GM19395 (cell line): ENCODE results near the gene ARHGAP15.

Experiments used
- ATAC-seq: cut with Tn5 transposase; IDR thresholded peaks from one replicate; pipeline ENCODE4 v1.9.1; 2021; ENCODE audit warnings: mild to moderate bottlenecking, moderate library complexity; ENCODE audit not compliant: unreplicated experiment

The ARHGAP15 gene

DNA sequence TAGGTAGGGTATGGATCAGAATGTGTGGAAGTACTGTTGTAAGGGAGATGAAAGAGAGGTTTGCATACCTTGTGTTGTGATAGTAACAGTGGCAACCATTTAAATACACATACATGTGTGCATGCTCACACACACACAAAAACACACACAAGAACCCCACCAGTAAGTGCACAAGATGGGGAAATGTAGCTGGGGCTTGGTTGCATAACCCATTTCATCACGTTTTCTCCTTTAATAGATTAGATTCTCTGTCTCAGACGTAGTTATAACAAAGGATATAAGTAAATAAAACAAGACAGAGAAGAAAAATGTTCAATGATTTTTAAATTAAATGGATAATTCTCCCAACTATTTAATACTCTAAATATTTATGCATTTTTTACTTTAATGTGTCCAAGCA, 13.4 kb downstream of the ARHGAP15 start:
- ATAC-seq, result no peak

GRCh38 chr2:143144813-143145455, 15.7 kb downstream of the ARHGAP15 start:
- no peak for ATAC-seq

DNA sequence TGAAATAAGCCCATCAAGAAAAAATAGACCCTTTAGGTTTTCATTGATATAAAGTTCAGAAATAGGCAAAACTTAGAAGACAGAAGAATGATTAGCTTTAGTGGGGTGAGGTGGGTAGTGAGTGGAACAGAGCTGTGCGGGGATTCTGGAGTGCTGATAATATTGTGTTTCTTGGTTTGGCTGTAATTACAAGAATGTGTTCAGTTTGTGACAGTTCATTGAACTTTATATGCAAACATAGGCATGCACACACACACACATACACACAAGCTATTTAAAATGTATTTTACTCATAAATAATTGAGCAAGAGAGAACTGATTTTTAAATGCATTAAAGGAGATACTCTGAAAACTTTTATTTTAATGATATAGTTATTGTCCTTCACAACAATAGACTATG, 17.1 kb downstream of the ARHGAP15 start:
- no peak for ATAC-seq

GRCh38 chr2:143146815-143147530, 17.8 kb downstream of the ARHGAP15 start:
- ATAC-seq, result no peak

GRCh38 chr2:143148011-143148410, 18.8 kb downstream of the ARHGAP15 start:
- ATAC-seq, result no peak

- peak; percentile 62 for ATAC-seq
These were observed 19.5 kb downstream of the ARHGAP15 start for GRCh38 chr2:143148757-143149156.

DNA sequence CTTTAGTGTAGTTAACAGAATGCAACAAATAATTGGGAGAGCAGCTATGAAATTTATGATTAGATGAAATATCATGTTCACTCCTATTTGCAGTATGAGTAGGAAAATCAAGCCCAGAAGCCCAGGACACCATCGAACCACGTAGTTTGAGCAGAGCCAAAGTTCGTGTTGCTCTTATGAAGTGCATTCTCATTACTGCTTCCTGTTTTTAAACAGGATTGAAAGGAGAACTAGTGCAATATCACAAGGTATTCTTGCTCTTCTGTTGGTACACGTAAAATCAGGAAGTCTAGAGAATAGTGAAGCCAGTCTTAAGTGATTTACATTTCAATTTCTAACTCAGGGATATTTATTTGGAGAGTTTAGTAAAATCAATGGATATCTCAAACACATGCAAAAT, 21.1 kb downstream of the ARHGAP15 start:
- ATAC-seq, result peak; percentile 65

DNA sequence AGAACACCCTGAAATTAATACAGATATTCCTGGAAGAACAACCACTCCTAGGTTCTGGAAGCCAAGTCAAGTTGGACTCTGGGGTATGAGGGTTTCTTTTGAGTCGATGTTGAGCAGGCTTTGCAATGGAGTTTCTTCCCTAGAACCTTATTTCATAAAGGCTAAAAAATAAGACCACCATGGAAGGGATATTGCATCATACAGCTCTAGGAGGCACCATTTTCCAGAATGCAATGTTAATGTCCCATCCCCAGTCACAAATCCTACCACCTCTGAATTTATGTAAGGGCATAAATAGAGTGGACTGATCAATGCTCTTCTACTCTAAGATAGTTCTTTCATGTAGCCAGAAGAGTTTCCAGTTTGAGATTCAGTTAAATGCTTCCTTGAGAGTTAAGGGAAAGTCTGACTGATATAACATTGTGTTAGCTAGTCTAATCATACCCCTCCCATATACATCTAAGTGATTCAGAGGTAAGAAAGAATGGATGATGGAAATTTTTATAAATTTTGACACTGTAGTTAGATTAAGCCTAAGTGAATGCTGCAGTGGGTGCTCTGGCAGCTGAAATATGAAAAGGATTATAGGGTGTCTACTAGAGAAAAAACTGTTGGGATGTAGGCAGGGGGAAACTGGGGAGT, 22.0 kb downstream of the ARHGAP15 start:
- no peak for ATAC-seq

DNA sequence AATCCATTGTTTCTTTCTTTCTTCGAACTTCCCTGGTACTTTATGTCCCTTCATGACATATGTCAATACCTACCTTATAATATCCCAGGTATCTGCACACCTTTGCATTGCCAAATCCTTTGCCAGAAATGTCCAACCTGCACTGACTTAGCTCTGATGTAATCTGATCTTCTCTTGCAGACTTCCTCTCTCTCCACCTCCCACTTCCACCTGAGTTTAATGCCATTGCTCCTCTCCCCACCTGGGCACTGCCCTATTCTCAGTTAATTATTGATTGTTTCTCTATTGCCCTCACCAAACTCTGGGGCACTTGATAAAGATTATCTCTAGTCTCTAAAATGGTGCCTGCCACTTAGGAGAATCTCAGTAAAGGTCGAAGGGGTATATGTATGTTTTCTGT, 23.0 kb downstream of the ARHGAP15 start:
- no peak for ATAC-seq

DNA sequence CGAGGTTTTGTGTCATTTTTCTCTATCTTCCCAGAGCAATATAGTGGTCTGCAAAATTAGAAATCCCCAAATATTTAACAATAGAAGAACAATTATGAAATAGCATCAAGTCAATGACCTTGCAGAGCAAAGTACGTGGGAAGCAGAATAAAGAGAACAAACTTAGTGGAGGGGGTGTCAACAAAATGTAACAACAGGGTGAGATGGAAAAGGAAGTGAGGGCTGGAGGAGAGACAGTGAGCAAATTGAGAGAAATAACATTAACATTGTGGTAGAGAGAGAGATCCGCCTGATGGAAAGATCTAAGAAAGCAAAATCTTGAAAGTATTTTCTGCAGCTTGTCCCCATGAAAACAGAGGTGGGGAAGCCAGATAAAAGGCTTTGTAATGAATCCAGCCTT, 23.4 kb downstream of the ARHGAP15 start:
- no peak for ATAC-seq

- ATAC-seq, result no peak
These were observed 26.4 kb downstream of the ARHGAP15 start for GRCh38 chr2:143155661-143156060.

GRCh38 chr2:143157001-143157400, 27.8 kb downstream of the ARHGAP15 start:
- no peak for ATAC-seq

DNA sequence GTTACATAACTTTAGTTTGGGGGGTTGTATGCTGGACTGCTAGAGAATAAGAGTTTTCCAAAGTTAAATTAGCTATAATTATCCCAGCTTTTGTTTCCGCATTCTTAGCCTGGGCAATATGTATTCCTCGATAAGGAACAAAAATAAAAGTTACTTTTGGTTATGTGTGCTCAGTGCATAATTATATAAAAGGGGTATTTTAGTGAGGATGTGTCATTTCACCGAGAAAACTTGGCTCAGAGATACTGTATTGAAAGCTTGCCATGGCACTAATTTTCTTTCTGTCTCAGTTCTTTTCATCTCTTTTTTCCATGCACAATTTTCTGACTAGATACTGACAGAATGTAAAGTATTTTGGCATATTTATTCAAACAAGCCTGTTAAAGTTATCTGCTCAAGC, 28.2 kb downstream of the ARHGAP15 start:
- ATAC-seq, result no peak

DNA sequence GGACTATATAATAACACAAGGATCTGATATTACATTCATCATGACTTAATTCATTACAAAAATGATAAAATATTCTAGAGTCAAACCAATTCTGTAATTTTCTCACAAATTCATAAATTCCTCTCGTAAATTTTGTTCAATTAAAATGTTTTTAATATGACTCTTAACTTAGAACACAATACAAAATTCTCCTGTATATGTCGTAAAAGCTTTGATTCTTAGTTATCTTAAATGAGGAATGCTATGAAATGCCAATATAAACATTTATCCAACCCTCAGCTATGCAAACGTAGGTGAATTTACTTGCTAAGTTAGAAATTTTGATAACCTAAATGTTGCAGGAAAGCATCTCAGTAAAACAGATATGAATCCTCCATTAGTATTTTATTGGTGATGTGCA, 28.9 kb downstream of the ARHGAP15 start:
- ATAC-seq, result no peak

DNA sequence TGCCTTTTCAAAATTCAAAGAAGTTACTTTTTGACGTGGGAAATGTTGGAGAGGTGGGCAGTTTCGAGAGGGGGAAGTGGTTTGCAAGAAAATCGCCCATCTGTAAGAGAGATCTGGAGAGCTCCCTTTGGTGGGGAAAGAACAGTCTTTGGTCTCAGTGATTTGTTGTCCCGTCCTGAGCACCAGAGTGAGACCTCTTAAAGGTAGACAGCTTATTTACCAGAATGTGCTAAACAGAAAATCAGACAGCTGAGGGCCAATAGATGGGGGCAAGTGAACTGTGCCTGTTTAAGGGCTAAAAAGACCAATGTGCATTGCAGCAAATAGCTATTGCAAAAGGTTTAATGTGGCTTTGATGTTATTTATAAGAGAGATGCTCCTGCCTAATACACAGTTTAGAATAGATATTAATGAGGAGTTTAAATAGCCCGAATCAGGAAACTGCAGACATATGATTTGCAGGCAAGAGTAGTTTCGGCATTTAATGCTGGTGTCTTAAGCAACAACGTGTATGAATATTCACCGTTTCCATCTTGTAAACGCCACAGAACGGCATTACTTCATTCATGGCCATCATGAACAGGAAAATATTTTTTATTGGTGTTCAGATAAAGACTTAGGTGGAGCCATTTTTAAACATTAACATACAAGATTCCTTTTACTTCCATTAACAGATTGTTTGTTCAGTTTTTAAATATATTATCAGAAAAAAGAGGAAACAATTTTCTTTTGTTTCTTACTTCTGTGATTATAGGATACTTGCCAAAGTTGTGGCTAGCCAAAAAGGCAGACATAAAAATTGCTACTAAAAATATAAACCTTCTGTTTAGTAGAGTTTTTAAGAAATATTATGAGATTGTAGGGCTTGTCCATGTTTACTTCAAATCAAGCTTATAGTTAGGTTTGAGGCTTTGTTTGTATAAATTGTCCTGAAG, 29.6 kb downstream of the ARHGAP15 start:
- peak; percentile 64 for ATAC-seq

DNA sequence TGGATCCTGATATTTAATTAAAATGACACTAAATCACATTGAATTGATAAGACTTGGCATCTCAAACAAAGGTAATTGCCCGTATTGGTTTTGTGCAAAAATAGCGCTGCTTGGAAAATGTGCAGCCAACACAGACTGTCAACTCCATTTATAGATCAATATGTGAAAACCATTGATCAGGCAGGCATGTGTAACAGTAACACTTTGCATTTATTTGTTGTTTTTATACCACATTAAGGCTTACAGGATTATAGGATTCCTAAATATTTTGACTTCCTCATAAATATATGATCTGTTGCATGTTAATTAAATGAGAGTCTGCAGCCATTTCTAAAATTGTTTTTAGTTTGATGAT, 30.2 kb downstream of the ARHGAP15 start:
- no peak for ATAC-seq

DNA sequence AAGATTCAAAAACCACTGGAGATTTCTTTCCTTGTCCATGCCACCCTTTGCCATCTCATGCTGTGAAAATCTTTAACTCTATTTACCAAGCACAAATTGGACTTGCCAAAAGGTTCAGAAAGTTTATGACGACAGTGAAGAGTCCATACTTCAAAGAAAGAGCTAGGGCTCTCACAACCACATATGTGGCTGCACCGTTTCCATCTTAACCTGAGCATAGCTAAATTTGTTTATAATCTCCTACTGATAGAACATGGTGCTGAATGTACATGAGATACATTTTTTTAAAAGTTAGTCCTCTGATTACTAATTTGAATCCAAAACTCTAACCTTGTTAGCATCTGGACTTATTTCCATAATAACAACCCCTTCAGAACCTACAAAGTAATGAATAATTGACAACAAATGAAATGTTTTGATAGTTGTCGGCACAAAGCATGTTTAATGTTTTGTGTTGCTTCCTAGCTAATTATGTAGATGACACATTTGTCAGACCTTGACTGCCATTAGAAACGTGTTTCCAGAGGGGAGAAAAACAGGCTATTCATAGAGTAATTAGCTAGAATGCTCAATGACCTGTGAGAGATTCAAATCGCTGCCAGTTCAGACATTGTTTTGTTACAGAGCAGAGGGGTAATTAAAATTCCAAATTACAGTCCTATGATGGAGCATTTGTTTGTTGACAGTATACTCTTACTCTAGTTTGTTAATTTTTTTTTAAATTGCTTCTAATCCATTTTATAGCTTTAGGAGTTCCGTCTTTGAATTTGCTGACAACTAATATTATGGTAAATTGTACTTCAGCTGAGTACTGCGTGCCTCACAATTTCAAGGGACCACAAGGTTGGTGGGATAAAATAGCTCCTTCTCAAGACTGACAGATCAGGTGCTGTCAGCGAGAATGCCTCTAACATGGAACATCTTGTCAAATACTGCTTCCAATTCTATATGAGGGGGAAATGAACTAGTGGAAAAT, 31.8 kb downstream of the ARHGAP15 start:
- no peak for ATAC-seq

DNA sequence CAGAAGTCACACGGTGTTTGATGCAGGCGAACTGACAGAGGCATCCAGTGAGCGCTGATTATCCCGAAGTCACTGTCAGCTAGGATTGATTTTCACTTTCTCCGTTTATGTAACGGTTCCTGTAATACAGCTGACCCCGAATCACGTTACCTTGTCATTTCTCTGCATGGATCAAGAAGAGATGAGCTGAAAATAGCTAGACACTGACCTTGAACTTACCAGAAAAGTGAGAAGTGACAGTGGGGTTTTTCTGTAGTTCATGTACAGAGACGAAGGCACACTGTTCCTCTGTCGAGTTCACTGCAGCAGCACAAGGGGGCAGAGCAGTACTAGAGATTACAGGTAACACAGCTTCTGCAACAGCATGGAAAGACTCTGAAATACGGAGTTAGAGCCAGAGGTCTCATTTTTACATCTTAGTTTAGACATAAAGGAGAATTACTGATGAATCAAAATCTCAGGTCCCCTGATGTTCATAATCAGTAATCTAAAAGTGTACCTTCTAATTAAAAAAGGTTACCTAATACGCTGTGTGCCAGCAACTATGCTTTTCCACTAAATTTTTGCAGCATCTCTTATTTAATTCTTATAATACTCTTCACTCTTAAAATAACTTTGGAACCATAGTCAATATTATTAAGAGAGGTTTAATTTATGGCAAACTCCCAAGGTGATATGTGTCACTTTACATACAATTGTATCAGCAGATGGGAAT, 33.1 kb downstream of the ARHGAP15 start:
- peak; percentile 81 for ATAC-seq

GRCh38 chr2:143162997-143163396, 33.8 kb downstream of the ARHGAP15 start:
- ATAC-seq, result no peak
